AG08396 (cell line): ENCODE data around the gene PREX1.
"Not testable (repeated sequence)": the region's sequence is repeated elsewhere in the genome, so short reads cannot be mapped to it uniquely, and the experiment has no call there.

ENCODE experiments used
- DNase-seq: peaks from one replicate; pipeline ENCODE4 v3.0.0; 2012; ENCODE audit warnings: low spot score, mixed read lengths

Gene PREX1

DNA sequence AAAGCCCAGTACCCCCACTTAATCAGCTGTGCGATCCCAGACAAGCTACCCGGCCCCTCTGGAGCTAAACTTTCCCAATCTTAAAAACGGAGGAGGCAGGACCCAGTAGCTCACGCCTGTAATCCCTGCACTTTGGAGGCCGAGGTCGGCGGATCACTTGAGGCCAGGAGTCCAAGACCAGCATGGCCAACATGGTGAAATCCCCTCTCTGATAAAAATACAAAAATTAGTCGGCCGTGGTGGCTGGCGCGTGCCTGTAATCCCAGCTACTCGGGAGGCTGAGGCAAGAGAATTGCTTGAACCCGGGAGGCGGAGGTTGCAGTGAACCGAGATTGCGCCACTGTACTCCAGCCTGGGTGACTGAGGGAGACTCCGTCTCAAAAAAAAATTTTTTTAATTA, 1.3 kb downstream of the PREX1 start:
- not testable (repeated sequence) for DNase-seq

DNA sequence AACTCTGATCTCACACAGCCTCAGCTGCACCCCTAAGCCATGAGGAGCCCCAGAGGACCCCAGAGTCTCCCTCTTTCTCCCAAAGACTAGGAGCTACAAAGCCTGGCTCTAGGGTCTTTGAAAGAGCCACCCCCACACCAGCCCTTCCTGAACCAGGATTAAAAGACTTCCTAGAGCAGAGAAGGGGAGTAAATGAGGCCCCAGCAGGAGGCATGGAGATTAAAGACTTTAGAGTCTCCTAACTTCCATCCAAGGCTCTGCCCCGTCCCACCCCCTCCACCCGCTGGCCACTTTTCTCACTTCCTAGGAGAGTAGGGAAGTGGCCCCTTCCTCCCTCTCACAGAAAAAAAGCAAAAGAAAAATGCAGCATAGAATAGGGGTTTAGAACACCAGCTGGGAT, 1.7 kb downstream of the PREX1 start:
- no peak for DNase-seq

DNA sequence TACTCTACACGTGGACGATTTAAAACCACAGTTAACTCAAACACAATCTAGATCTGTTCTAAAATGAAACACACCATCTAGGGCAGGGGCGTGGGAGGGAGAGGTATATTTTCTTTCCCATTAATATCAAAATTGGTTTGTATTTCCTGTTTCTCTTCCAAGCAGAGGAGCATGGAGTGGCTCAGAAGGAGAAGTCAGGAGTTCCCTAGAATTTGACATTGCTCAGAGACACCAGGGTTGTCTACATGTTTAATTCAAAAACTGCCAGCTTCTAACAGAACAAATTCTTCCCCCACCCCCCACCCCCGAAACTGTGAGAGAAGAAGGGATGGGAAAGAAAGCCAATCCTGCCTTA, 2.3 kb downstream of the PREX1 start:
- no peak for DNase-seq

DNA sequence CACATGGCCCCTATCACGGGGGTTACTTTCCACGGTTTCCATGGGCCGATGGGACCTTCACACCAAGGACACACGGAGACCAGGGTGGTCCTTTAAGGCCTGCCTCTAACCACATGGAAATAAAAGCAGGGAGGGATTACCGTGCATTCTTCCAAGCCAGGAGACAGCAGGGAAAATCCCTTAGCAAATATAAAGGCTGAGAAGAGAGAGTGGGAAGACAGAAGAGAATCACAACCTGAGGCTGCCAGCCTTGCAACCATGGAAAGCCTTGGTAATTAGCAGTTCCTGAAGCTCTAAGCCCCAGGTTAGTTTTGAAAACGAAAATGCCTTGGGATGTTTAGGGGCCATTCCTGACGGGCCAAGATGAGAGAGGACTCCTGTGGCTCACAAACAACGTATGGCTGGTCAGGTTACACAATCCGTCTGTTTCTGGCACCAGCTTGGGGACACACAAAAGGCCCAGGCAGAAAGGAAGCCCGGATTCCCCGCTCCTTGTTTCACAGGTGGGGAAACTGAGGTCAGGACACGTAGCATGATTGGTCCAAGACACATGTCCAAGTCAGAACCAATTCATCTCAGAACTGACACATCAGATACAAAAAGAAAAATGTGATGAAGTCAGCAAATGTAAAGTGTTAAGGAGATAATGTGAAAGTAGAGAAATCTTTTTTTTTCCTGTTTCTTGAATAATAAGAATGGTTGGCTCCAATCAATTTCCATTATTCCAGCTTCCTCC, 2.8 kb downstream of the PREX1 start:
- no peak for DNase-seq

DNA sequence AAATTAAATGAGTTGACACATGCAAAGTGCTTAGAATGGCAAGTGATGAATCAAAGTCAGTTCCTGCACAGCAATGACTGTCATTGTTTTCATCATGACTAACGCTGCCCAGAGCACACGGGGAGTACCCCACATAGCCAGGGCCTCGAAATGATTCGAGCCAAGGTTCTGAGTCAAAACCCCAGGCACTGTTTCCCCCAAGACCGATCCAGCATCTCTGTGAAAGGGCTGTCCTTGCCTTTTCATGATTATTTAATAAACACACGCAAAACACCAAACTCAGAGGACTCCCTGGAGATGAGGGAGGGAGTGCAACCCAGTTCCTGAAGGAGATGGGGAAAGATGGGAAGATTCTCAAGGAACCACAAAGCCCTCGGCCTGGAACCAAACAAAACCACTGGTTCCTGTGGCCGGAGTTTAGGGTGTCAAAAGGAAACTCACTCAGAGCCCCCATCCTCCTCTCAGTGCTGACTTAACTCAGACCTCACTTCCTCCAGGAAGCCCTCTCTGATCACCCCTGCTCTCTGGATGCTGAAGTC, 3.8 kb downstream of the PREX1 start:
- DNase-seq, result peak; percentile 60

DNA sequence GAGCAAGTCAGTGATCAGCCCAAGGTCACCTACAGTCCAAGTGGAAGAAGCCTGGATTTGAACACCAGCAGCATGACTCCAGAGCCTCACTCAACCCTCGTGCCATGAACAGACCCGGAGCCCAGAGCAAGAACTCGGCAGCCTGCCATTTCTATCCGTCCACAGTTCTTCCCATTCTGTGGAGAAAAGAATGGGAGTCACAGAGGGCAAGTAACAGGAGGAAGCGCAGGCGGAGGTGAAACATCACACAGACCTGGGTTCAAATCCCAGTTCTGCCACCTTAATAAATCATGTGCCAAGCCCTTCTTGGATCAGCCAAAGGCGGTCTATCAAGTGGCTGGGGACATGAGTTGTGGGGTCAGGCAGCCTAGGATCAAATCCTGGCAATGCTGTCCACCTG, 4.3 kb downstream of the PREX1 start:
- DNase-seq, result no peak

DNA sequence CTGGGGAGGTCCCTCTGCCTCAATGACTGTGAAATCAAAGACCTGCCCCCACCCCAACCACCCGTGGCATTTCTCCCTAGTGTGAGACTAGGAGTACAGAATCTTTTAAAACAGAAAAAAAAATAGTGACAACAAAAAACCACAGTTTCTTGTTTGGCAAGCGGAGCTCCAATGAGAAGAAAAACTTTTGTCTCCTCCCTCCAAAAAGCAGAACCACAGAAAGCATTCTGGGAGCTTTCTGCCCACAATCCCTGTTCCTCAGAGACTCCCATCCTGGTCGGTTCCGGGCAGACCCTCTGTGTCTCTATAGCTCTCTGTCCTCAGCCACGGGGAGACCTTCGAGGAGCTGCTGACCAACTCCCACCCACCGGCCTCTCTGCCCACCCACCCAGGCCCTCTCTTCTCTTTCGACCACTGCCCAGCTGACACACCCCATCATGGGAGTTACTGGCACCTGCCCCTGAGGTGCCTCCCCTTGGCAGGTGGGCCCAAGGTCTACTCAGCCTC, 4.9 kb downstream of the PREX1 start:
- DNase-seq, result no peak

DNA sequence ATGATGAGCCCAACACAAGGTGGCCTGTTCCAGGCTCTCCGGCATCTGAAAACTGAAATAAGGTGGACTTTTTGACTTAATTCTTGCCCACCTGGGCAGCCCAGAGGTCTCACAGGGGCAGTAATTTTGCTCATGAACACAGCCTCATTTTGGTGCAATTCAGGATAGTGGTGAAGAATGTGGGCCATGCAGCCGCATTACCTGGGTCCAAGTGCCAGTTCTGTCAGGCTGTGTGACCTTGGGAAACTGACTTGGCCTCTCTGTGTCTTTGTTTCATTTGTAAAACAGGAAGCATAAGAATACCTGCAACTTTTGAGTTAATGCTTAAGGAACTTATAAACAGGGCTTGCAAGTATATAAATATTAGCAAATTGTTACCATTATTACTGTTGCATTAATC, 5.6 kb downstream of the PREX1 start:
- DNase-seq, result no peak

DNA sequence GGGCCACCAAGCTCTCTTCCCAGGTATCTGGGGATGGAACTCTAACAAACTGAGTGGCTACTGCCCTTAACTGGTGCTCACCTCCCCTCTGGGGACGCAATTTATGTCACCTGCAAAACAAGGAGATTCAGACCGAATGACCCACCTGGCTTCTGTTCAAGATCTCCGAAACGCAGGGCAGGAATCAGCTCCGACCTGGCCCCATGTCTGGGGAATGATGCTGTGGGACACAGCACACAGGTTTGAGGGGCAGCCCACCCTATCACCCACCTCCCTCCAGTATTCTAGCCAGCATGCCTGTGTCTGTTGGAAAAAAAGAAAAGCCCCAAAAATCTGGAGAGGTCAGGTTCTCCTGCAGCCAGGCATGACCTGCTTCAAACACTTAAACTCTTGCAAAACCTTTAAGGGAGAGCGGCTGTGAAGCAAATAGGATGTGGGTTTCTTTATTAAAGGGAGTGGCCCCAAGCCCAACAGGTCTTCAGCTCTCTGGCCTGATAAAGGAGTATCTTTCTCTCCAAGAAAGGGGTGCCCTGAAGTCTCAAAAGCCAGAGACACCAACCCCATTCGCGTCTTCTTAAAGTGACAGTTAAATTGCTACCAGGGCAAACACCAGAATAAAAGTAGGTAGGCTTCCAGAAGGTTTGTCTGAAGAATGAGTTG, 6.4 kb downstream of the PREX1 start:
- no peak for DNase-seq

DNA sequence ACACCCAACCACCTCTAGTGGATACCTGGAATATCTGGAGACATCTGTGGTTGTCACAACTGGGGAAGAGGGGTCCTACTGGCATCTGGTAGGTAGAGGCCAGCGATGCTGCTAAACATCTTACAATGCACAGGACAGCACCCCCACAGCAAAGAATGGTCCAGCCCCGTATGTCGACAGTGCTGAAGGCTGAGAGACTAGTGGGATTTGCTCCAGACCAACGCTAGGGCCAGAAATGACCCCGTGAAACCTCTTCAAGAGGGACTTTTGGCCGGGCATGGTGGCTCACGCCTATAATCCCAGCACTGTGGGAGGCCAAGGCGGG, 7.2 kb downstream of the PREX1 start:
- no peak for DNase-seq

DNA sequence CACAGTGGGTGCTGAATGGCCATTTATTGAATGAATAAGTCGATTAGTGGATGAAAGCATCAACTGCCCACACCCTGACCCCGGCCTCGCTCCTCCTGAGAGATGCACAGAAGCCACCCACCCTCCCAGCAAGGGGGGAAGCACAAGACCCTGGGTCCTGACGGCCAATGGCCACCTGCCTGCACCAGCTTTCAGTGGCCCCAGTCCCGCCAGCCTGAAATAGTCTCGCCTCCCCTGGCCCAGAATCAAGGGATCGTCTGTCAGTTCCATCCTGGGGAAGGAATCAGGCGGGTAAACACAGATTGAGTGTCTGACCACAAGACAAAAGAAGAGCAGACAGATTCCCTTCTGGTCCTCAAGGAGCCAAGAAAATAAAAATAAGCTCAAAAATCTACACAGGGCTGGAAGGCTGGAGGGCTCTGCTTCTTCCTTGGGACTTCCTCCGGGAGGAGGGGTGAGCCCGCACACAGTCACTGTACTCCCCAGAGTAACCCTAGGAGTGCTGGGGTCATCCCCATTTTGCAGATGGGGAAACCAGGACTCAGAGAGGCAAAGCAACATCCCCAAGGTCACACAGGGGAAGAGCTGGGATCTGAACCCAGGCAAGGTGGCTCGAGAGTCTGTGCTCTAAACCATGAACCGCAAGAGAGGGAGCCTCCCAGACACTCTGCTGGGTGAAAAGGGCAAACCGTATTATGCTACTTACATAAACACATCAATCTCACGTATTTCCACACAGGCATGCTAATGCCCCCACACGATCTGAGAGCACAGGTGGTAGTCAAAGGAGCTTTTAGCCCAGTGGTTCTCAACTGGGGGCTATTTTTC, 7.8 kb downstream of the PREX1 start:
- DNase-seq, result no peak

DNA sequence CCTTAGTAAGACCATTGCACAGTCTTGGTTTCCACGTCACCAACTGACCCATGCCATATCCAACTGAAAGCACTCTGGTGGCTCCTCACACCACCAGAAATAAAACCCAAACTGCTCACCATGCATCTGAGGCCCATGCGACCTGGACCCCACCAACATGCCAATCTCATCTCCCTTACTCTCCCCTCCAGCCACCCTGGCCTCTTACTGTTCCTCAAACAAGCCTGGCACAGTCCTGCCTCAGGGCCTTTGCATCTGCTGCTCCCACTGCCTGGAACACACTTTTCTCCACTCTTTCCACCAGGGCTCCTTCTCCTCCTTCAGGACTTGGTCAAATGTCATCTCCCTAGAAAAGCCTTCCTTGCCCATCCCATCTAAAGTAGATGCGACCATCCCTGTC, 8.7 kb downstream of the PREX1 start:
- no peak for DNase-seq

DNA sequence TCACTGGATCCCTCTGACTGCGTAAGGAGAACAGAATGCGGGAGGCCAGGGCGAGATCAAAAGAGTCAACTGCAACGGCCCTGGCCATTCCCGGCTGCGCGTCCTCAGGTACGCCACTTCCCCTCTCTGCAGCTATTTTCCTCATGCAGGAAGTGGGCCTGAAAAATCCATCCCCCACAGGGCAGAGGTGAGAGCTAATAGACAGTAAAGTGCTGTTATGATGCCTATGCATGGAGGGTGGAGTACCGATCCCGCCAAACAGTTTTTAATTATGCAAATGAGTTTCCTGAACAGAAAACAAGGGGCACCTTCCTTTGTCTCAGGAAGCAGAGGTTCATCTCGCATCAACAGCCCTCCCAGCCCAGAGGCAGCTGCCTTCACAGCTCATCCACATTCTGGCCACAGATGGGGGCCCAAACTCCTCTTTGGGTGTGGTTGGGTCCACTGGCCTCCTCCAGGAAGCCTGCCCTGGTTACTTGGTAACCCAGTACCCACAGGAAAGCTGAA, 9.3 kb downstream of the PREX1 start:
- DNase-seq, result no peak

DNA sequence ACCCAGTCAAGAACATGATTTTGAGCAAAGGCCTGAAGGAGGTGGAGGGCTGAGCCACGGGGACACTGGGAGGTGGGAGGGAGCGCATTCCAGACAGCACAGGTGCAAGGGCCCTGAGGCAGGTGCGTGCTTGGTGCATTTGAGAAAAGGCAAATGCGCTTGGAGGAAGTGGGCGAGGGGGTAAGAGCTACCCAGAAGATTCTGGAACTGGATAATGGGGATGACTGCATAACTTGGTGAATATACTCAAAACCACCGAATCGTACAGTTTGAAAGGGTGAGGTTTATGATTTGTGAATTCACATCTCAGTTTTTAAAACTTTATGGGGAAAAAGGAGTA, 9.8 kb downstream of the PREX1 start:
- no peak for DNase-seq

DNA sequence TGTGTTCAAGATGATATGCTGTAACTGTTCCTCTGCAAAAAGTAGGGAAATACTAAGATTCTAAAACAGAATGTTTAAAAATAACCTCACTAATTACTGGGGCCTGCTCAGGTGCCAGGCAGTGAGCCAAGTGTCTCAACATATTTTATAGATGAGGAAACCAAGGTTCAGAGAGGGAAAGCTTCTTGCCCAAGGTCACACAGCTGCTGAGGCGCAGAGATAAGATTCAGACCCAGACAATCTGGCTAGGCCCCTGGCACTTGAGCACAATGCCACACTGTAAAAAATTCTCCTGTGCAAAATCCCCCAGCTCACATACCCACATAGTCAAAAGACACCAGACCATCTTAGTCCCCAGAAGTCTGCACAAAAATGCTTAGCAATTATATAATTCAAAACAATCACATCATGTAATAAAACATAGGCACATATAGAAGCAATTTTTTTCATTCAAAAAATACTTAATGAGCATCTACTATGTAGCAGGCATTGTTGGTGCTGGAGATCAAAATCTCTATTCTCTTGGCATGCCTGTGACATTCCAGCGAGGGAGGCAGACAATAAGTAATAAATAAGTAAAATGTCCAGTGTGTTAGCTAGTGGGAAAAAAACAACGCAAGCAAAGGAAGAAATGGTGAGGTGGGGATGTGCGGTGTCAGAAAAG, 10.3 kb downstream of the PREX1 start:
- DNase-seq, result no peak

DNA sequence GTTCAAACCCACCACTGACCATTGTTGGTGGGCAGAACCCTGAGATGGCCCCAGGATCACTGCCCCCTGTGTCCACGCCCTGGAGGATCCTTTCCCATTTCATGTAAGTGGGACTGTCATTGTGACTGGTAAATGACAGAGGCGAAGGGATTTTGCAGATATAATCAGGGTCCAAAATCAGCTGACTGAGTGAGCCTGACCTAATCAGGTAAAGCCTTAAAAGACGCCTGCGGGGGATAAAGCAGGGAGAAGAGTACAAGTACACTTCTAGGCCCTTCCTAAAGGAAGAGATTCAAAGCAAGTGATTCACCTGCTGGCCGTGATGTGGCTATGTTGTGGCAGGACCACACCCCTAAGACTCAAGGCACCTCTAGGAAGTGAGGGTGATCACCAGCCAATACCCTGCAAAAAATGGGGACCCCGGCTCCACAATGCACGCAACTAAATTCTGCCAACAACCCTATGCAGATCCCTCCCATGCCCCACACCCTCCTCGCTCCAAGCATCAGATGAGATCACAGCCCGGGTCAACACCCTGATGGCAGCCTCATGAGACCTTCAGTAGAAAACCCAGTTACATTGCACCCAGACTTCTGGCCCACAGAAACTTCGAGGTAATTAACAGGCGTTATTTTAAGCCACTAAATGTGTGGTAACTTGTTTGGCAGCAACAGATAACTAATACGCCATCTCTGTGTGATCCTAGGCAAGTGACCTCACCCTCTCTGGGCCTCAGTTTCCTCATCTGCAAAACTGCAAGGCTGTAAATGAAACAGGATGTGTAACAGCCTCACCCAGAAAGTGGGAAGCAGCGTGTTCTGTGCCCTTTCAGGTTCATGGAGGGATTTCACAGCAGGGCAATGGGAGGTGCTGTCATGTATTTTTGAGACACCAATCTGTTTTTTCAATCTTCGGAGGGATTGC, 11.3 kb downstream of the PREX1 start:
- DNase-seq, result no peak

DNA sequence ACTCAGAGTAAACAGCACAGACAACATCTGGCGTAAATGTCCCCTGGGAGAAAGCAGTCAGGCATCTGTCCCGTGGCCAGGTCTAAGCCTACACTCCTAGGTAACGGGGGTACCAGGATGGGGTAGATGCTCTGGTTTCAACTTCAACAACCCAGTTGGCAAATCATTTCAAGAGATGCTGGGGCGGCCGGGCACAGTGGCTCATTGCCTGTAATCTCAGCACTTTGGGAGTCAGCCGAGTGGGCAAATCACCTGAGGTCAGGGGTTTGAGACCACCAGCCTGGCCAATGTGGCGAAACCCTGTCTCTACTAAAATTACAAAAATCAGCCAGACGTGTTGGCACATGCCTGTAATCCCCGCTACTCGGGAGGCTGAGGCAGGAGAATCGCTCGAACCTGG, 12.3 kb downstream of the PREX1 start:
- no peak for DNase-seq

DNA sequence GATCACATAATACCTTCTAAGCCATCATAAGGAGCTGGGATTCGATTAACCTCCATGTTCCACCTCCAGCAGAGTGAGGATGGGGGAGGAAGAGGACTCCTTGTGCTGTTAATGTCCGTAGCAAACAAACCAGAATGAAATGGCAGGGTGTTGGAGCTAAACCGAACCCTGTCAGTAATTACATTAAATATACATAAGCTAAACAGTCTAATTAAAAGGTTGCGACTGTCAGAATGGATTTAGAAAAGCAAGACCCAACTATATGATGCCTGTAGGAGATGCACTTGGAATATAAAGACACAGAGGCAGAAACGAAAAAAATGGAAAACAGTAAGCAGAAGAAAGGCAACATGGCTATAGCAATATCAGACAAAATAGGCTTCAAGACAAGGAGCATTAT, 13.2 kb downstream of the PREX1 start:
- no peak for DNase-seq

DNA sequence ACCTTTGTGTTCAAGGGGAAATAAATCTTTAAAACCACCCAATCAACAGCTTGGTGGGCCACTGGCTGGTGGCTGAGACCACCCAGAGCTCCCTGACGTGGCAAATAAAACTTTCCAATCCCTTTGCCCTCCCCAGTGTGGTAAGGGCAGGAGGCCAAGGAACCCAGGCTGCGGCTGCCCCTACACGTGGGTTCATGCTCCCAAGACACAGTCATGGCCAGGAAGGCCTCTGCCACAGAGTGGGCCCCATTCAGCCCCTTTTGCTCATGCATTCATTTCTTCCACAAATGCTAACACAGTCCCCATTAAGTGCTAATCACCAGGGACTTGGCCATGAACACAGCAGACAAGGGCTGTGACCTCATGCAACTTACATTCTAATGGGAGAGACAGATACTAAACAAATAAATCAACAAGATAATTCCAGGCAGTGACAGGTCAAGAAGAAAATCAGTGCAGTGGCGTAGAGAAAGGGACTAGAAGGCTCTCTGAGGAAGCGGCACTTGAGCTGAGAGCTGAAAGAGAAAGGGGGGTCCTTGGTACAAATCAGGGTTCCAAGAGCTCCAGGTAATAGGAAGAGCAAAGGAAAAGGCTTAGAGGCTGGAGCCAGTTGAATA, 13.8 kb downstream of the PREX1 start:
- DNase-seq, result no peak

DNA sequence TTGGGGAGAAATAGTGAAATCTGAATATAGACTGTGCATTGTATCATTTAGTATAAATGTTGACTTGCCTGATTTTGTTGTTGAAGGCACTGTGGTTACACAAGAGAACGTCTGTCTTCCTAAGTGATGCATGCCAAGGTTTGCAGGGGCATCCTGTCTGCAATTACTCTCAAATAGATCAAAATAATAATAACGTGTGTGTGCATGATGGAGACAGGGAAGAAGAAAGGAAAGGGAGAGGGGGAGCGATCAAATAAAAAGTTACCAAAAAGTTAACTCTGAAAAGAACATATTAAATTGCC, 14.4 kb downstream of the PREX1 start:
- DNase-seq, result no peak
